ENCODE data around the gene RAB19. TPM values are rescaled to one million over a fixed set of nuclear protein-coding genes. Genes with fewer than 3 reads are reported as not detected.
A peak's percentile ranks its signal among the peaks of the same experiment; 100 is the strongest.

RAB19 gene
- not detected in 2 replicates for total RNA-seq (2014; rRNA removed; shearing (Covaris generic))

DNA sequence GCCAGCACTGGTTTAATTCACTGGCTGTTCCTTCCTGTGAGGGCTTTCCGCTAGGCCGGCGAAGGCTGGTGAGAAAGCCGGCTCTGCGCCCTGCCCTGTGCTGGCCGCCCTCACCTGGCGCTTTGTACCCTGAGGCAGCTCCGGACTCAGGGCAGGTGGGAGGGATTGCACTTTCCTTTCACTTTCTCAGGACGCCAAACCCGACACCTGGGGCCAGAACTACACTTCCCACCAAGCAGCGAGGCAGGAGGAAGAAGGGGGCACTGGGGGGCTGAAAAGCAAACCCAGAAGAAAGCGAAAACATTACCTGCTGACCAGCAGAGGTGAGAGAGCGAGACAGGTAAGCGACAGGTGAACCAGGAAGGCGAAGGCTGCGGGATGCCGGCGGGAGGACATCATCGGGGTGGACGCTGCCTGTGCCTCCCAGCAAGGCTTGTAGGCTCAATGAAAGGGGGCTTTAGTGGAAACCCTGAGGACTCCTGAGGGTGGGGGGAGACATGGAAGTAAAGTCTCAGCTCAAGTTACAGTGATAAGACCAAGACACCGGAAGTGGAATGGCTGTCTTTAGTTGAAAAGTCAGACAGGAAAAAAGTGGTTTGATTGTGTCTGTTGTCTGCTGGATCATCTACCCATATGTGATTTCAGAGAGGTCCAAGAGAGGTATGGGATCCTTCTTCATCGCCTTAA, at the start of gene RAB19:
RAB19 (plus strand) TSS at position 181 of the 687 bp plus-strand sequence. CDS start 3,589 bp downstream, outside the sequence.
- DNase-seq (ENCODE audit: low read depth): no peak

GRCh38 chr7:140358024-140358411, 45.8 kb upstream of the RAB19 start:
- no peak for DNase-seq (ENCODE audit: low read depth)

GRCh38 chr7:140358412-140359051, 45.3 kb upstream of the RAB19 start:
- no peak for DNase-seq (ENCODE audit: low read depth)

GRCh38 chr7:140360697-140361229, 43.1 kb upstream of the RAB19 start:
- no peak for DNase-seq (ENCODE audit: low read depth)

GRCh38 chr7:140364819-140365218, 39.0 kb upstream of the RAB19 start:
- no peak for DNase-seq (ENCODE audit: low read depth)

GRCh38 chr7:140367528-140367927, 36.3 kb upstream of the RAB19 start:
- DNase-seq (ENCODE audit: low read depth): no peak

DNA sequence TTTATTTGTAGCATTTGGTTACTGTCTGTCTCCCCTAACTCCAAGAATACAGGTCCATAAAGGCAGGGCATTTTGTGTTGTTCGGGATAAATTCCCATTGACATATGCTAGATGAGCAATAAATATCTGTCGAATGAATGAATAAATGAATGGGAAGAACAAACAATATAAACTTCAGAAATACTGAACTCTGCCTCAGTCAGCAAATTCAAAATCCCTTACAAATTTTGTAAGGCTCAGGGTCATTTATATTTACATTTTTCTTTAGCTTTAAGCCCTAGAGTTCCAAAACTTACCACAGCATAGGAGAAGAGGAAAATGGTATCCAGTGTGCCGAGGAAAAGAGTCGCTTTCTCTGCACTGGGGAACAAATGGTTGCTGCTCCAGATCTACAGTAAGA, 34.6 kb upstream of the RAB19 start:
- DNase-seq (ENCODE audit: low read depth): no peak

DNA sequence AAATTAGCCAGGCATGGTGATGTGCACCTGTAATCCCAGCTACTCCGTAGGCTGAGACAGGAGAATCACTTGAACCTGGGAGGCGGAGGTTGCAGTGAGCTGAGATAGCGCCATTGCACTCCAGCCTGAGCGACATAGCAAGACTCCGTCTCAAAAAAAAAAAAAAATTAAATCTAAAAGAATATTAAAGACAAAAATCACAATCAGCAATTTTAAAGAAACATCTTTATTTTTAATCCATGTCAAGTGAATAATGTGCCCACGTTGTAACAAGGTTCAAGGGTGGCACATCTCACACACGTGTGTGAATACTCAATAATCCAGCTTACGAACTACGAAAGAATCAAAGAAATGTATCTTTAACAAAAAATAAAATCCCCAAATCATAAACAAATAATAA, 28.5 kb upstream of the RAB19 start:
- DNase-seq (ENCODE audit: low read depth): no peak

DNA sequence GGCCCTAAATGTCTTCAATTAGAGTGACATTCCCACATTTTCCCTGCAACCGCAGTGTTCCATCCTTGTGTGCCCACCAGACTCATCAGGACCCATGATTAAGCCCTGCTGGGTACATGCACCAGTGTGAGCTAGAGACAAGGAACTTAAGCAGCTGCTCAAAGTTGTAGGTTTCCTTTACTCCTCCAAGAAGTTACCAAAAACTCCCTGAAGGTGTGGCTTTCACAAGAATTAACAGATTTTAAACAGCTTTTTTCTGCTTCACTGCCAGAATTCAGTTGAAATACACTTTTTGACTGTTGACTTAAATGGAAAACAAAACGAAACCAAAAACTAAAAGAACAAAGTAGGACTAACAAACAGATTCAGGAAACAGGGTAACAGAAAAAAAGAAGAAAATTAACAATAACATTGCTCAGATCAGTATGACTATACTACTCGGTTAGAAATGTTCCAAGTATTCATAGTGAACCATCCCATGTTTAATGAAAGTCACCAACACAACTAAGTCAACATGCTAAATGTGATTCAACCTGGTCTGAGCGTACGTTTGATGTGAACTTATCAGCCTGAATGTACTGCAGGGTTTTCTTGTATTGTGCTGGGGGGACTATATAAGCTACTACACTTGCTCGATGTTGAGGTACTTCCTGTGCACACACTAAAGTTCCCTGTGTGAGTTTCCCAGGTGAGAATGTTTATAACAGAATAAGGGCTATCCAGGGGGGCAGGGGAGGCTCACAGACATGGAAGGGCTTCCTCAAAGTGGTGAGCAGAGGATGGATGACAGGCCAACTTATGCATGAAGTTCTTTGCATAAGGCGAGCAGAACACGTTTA, 27.7 kb upstream of the RAB19 start:
- no peak for DNase-seq (ENCODE audit: low read depth)

DNA sequence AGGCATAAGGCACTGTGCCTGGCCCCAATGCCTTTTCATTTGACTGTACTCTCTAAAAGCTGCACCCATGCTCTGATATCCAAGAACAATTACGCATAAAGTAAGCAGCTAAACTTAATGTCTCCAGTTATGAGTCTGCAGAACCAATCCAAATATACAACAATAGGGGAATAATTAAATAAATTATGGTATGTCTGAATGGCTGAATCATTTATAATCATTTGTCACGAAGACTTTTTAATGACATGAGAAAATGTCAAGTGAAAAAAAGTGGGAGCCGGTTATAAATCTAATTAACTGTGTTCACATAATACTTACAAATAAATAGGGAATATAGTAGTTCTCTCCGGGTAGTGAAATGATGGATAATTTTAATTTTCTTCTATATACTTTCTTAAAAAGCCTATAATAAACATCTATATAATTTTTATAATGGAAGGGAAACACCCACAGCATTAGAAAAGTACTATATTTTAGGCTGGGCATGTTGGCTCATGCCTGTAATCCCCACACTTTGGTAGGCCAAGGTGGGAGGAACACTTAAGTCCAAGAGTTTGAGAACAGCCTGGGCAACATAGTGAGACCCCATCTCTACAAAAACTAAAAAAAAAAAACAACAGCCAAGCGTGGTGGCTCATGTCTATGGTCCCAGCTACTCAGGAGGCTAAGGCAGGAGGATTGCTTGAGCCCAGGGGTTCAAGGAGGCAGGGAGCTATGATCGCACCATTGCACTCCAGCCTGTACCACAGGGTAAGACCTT, 19.7 kb upstream of the RAB19 start:
- DNase-seq (ENCODE audit: low read depth): no peak

DNA sequence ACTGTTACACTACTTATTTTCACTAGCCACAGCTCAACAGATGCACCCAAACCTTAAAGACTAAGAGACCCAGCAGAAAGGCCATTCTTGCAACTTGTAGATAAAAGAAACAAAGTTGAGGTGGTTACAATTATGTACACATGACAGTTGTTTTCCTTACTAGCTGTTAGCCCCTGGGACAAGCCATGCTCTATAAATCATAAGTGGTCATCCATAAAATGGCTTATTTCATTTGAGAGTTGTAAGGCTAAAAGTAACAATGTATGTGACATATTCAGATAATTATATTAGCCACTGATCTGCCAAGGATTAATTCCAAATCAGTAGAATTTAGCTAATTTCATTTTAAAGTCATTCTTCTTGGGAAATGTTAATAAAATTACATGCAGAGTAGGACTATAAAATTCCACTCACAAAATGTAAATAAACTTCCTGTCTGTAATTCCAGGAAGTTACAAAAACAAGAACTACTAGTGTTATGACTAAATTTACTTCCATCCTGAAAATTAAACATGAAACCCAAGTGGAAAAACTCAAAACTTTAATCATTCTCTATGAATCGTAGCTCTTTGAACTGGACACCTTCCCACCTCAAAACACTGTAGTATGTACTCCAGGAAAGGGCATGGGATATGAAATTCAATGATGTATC, 18.8 kb upstream of the RAB19 start:
- DNase-seq (ENCODE audit: low read depth): no peak

DNA sequence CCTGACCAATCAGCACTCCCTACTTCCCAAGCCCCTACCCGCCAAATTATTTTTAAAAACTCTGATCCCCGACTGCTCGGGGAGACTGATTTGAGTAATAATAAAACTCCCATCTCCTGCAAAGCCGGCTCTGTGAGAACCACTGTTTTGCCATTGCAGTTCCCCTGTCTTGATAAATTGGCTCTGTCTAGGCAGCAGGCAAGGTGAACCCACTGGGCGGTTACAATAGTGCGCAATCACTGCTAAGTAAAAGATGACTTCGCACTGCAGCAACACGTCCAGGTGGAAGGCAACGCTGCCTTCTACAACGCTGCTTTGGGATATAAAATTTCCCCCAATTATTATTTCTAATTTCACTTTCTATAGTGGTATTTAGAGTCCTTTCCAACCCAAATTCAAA, 14.4 kb upstream of the RAB19 start:
- no peak for DNase-seq (ENCODE audit: low read depth)

DNA sequence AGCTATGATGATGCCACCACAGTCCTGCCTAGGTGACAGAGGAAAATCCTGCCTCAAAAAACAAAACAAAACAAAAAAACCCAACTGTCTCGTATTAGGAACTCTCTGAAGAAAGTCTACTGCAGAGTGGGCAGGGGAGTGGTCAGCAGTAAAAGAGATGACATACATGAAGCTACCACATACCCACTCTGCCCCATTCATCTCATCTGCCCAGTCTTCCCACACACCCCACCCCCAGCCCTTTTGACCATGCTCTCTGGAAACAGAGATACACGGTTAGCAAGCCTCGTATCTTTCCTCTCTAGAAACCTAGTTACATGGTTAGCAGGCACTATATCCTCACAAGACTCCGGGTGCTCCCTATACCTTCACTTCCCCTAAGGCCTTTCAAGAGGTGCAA, 13.8 kb upstream of the RAB19 start:
- no peak for DNase-seq (ENCODE audit: low read depth)

GRCh38 chr7:140390466-140391190, 13.2 kb upstream of the RAB19 start:
- peak; percentile 69 for DNase-seq (ENCODE audit: low read depth)

GRCh38 chr7:140391634-140392033, 12.2 kb upstream of the RAB19 start:
- no peak for DNase-seq (ENCODE audit: low read depth)

DNA sequence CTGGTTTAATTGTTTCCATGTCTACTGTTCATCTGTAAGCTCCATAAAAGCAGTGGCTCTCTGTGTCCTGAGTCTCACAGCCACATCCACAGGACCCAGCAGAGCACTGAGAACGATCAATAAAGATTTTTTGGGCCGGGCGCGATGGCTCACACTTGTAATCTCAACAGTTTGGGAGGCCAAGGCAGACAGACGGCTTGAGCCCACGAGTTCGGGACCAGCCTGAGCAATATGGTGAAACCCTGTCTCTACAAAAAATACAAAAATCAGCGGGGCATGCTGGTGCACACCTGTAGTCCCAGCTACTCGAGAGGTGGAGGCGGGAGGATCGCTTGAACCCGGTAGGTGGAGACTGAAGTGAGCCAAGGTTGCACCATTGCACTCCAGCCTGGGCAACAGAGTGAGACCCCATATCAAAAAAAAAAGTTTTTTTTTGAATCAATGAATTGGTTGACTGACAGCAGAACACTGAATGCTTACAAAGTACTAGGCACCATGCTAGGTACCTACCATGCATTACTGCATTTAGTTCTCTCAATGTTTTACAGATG, 10.0 kb upstream of the RAB19 start:
- no peak for DNase-seq (ENCODE audit: low read depth)

DNA sequence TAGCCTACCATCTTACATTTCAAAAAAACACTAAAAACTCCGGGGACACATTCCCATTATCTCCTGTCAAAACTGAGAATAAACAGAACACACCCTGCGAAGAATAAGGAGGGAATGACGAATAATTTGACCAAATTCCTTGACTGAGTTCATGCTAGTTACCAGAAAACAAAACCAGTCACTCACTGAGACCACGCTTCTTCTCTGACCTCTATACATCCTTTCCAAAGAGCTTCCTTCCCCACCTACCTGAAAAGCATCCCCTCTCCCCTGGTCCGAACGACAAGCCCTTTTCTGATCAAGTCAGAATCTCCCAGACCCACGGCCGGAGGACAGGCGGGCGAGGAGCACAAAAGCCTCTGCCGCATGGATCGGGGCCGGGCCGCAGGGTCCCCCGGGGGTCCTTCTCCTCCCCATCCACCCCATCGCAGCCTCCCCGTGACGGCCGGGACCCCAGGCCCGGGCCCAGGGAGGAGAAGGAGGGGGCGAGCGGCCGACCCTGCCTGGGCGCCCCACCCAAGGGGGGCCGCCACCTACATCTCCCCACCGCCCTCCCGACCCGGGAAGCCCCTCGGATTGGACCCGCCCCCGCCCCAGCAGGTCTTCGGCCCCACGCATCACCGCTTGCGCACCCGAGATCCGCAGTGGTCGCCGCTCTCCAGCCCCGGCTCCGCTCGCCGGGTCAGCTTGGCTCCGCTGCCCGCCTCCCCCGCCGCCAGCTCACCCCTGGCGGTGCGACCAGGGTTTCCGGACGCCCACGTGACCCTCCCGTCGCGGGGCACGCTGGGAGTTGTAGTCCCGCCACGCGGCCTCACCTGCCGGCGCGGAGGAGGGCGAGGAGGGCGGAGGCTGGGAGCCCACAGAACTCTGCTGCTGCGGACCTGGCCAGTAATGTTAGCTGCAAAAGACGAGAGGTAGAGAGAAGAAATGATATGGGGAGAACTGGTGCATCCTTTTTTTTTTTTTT, 5.8 kb upstream of the RAB19 start, which contains the start of gene SLC37A3:
SLC37A3 (minus strand) TSS at position 747 of the 967 bp plus-strand sequence. CDS start 16,004 bp downstream, outside the sequence.
- peak; percentile 74 for DNase-seq (ENCODE audit: low read depth)

DNA sequence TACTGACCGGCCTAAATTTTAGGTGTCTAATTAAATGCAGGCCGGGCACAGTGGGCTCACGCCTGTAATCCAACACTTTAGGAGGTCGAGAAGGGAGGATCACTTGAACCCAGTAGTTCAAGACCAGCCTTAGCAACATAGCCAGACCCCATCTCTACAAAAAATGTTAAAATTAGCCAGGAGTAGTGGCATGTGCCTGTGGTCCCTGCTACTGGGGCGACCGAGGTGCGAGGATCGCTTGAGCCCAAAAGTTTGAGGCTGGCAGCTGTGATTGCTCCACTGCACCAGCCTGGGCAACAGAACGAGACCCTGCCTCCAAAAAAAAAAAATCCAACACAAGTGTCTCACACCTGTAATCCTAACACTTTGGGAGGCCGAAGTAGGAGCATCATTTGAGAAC, 5.0 kb upstream of the RAB19 start:
- DNase-seq (ENCODE audit: low read depth): no peak

DNA sequence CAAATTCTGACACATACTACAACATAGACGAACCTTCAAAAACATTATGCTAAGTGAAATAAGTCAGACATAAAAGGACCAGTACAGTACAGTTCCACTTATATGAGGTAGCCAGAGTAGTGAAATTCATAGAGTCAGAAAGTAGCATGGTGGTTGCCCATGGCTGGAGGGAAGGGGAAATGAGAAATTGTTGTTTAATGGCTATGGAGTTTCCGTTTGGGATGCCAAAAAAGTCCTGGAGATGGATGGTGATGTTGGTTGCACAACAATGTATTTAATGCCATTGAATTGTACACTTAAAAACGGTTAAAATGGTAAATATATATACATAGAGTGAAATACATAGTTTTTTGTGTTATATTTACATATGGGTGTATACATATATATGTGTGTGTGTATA, 3.5 kb upstream of the RAB19 start:
- no peak for DNase-seq (ENCODE audit: low read depth)

Data from RPMI7951 (cell line).